Spleen (tissue), 11 donors: Measurements from ENCODE around the gene RBFOX1. TPM values are rescaled to one million over a fixed set of nuclear protein-coding genes. Genes with fewer than 3 reads are reported as not detected.

Source experiments
- DNase-seq: peaks from one replicate; pipeline ENCODE4 v3.0.0-alpha.2; 2020
- H3K27ac ChIP-seq, 8 donors: fragments of 200-600 bp; sonication (generic) in 7 of 8; 1 replicate in 4 of 8; 2 replicates in 4 of 8; pipeline versions ENCODE4 v1.5.0 to v1.8.0; 2016 to 2021; ENCODE audit warnings: inconsistent platforms in 4 of 8, mild to moderate bottlenecking in 4 of 8, moderate library complexity in 1 of 8
- H3K27me3 ChIP-seq, 7 donors: fragments of 200-600 bp; sonication (generic) in 6 of 7; replicated peaks in 1 of 7; 1 replicate in 4 of 7; 2 replicates in 3 of 7; pipeline versions ENCODE4 v1.5.0 to v1.8.0; 2016 to 2021; ENCODE audit warnings: inconsistent platforms in 3 of 7, mild to moderate bottlenecking in 1 of 7
- H3K36me3 ChIP-seq, 6 donors: fragments of 200-600 bp; sonication (generic) in 5 of 6; 1 replicate in 4 of 6; 2 replicates in 2 of 6; pipeline versions ENCODE4 v1.5.0 to v1.8.0; 2016 to 2021; ENCODE audit warnings: inconsistent platforms in 2 of 6
- H3K4me1 ChIP-seq, 6 donors: fragments of 200-600 bp; sonication (generic) in 5 of 6; 1 replicate in 3 of 6; 2 replicates in 3 of 6; pipeline versions ENCODE4 v1.5.0 to v1.8.0; 2016 to 2021; ENCODE audit warnings: inconsistent platforms in 3 of 6
- H3K4me3 ChIP-seq, 8 donors: fragments of 200-600 bp; sonication (generic) in 7 of 8; 1 replicate in 4 of 8; 2 replicates in 4 of 8; pipeline versions ENCODE4 v1.5.0 to v1.8.0; 2016 to 2021; ENCODE audit warnings: inconsistent platforms in 4 of 8, mild to moderate bottlenecking in 4 of 8, moderate library complexity in 2 of 8
- H3K9me3 ChIP-seq, 8 donors: fragments of 200-600 bp; sonication (generic) in 7 of 8; 1 replicate in 4 of 8; 2 replicates in 4 of 8; pipeline versions ENCODE4 v1.5.0 to v1.8.0; 2016 to 2021; ENCODE audit warnings: inconsistent platforms in 4 of 8
- POLR2A ChIP-seq, 3 donors: fragments of 450-650 bp; IDR thresholded peaks; one replicate each; pipeline ENCODE4 v1.5.1; 2017; ENCODE audit warnings: antibody characterized with exemption in 3 of 3, mild to moderate bottlenecking in 1 of 3
- POLR2AphosphoS5 ChIP-seq, 3 donors: sonication (generic); formaldehyde crosslinking; IDR thresholded peaks; one replicate each; pipeline ENCODE4 v1.5.1; 2017; ENCODE audit warnings: antibody characterized with exemption in 3 of 3
- WGBS, 5 donors: extraction: QIAGEN DNeasy Blood & Tissue Kit in 3 of 5; methylation state at CpG; one replicate each; pipeline versions ENCODE4 v1.1.5 to v1.1.7; 2013 to 2018; 5-methylcytosine and 5-hydroxymethylcytosine counted together
- intact Hi-C: fragments of 100-400 bp; cut with DNase I; formaldehyde crosslinking; loops from one replicate; pipeline ENCODE4 v1.15.0; 2023; ENCODE audit warnings: low total_unique reads
- polyA plus RNA-seq, 3 donors: library from polyadenylated mRNA; stranded (reverse); fragments of 200-250 nt; gene quantifications; one replicate each; pipeline ENCODE4 v1.2.1, GENCODE V29; 2013
- total RNA-seq, 7 donors: library from RNA; depleted of rRNA in 3 of 7; stranded (reverse); fragments of >200 nt in 3 of 7; fragmentation: NEBNext Ultra II Directional in 4 of 7; extraction: Animal tissue kit (Norgen Biotek cat#: 25700) in 4 of 7; gene quantifications; one replicate each; pipeline versions ENCODE4 v1.1.0 to v1.2.1, GENCODE V29; 2016 to 2021
- TF ChIP-seq, protein P1 (sequence below), 11 experiments: fragments of 200-600 bp in 7 of 11; fragments of 450-650 bp in 4 of 11; sonication (generic) in 4 of 11; IDR thresholded peaks in 8 of 11; conservative IDR thresholded peaks in 3 of 11; 1 replicate in 7 of 11; 2 replicates in 4 of 11; pipeline versions ENCODE4 v1.4.0 to v1.8.0; 2016 to 2021; ENCODE audit warnings: antibody characterized with exemption in 11 of 11, inconsistent platforms in 4 of 11, mild to moderate bottlenecking in 1 of 11
- donor health status: healthy with polysubstance abuse.
- donor health status: DM: no; HTN: no; CAD: no; lungs with moderate emphysema.
- donor health status: DM: no; HTN: no; CAD: no.
- donor health status: Bipolar disorder and iron deficiency.
- donor health status: healthy.
- donor health status: DM: no; HTN: no; CAD: no.
- donor health status: DM: yes; HTN: yes; CAD: no.

The RBFOX1 gene
- total and polyA plus RNA-seq, 10 donors = 0.07 to 0.13 TPM; not detected in 8

DNA sequence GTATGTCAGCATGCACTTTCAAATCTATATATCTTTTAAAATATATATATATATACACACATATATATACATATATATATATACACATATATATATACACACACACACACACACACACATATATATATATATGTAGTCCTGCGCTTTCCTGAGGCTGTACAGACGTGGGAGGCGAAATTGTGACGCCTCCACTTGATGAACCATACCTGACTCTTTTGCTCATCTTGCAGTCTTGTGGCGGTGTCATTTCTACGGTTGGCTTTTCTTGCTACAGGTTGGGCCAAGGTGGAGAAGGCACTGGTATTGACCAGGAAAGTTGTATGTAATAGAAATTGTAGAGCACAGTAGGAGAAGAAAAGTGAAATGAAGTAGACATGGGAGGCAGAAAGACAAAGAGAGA, 88.2 kb downstream of the RBFOX1 start:
- Histone ChIP-seq H3K27me3 (no peaks in the 10 kb centered on the region), H3K36me3 (no peaks in the 10 kb centered on the region), H3K27ac (no peak overlapping the region), H3K4me3 (no peak overlapping the region), H3K9me3 (peaks cover 0 to 8% (median 0%) of the 10 kb centered on the region in 8 donors), H3K4me1 (no peaks in the 10 kb centered on the region)
- DNase-seq = no peak
- TF ChIP-seq POLR2A (IDR thresholded peaks at IDR 0.05) (no peak), POLR2AphosphoS5 (IDR thresholded peaks at IDR 0.05) (no peak)
- TF ChIP-seq, protein P1, sequence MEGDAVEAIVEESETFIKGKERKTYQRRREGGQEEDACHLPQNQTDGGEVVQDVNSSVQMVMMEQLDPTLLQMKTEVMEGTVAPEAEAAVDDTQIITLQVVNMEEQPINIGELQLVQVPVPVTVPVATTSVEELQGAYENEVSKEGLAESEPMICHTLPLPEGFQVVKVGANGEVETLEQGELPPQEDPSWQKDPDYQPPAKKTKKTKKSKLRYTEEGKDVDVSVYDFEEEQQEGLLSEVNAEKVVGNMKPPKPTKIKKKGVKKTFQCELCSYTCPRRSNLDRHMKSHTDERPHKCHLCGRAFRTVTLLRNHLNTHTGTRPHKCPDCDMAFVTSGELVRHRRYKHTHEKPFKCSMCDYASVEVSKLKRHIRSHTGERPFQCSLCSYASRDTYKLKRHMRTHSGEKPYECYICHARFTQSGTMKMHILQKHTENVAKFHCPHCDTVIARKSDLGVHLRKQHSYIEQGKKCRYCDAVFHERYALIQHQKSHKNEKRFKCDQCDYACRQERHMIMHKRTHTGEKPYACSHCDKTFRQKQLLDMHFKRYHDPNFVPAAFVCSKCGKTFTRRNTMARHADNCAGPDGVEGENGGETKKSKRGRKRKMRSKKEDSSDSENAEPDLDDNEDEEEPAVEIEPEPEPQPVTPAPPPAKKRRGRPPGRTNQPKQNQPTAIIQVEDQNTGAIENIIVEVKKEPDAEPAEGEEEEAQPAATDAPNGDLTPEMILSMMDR (IDR thresholded peaks at IDR 0.05 in 8 of 11, conservative IDR thresholded peaks at IDR 0.05 in 3 of 11) = no peak
- 89 to 93% (median 90%) methylated on average over 6 of the region's 6 CpGs for WGBS, 5 donors
- intact Hi-C loops = no loop called here

DNA sequence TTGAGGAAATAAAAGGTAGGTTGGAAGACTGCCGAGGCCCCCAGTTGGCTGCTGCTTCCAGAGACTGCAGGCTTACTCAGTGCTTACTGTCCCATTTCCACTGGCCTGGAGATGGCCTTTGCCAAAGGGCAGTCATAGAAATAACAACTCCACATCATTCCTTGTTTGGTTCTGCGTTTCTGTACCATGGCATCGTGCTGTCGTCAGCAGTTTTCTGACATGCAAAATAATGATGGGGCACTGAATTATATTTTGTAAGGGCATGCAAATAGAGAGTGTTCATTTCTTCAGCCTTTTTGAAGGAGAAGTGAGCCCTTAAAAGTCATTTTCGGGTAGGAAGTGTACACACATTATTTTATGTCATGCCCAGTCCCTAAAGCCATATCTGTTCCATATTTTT, 88.9 kb downstream of the RBFOX1 start:
- no peak overlapping the region for H3K27ac ChIP-seq
- no peak for TF ChIP-seq POLR2A (IDR thresholded peaks at IDR 0.05)
- no peaks in the 10 kb centered on the region for H3K36me3 ChIP-seq
- no peak overlapping the region for H3K4me3 ChIP-seq
- 69 to 82% (median 75%) methylated on average over 5 of the region's 5 CpGs for WGBS, 5 donors
- peaks cover 0 to 15% (median 0%) of the 10 kb centered on the region in 8 donors for H3K9me3 ChIP-seq
- H3K4me1 ChIP-seq = no peaks in the 10 kb centered on the region
- DNase-seq = no peak
- no peaks in the 10 kb centered on the region for H3K27me3 ChIP-seq
- intact Hi-C loops = no loop called here

DNA sequence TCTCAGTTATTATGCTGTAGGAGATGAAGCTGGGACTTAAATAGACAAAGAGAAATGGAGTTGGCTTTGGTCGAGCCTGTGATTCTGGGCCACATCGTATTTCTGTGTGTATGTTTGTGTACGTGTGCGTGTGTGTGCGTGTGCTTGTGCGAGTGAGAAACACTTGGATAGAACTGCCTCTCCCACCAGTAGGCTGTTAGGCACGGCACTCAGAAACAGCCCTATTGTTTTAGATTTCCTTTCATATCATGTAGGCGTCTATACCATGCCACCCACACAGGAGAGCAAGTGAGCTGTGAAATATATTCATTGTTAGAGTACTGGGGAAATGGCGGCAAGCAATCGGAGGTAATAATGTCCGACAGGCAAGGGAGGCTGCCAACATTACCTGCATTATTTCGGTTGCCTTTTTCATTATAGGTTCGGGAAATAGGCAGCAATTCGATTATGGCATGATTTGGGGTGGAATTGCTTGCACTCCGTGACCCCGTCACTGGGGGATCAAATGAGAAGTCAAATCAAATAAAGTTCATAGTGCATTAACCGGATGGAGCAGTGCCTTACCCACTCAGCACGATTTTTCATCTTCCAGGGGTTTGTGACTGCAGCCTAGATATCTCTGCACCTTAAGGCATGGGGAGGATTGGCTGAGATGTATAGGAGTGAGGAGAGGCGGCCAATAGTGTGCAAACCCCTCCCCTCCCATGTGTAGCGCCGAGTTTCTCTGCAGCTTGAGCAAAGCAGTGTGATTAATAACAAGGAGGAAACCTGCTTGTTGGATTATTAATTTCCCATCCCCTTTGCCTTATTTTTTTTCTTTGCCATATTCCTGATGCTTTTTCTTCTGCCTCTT, 89.6 kb downstream of the RBFOX1 start:
- 77 to 86% (median 83%) methylated on average over 21 of the region's 21 CpGs for WGBS, 5 donors
- peaks cover 0 to 22% (median 0%) of the 10 kb centered on the region in 8 donors for H3K9me3 ChIP-seq
- H3K36me3 ChIP-seq = no peaks in the 10 kb centered on the region
- H3K4me3 ChIP-seq = no peak overlapping the region
- H3K4me1 ChIP-seq = no peaks in the 10 kb centered on the region
- intact Hi-C loops = no loop called here
- no peaks in the 10 kb centered on the region for H3K27me3 ChIP-seq
- TF ChIP-seq, protein P1 (IDR thresholded peaks at IDR 0.05 in 8 of 11, conservative IDR thresholded peaks at IDR 0.05 in 3 of 11) = no peak
- TF ChIP-seq POLR2A (IDR thresholded peaks at IDR 0.05) (no peak), POLR2AphosphoS5 (IDR thresholded peaks at IDR 0.05) (no peak)
- DNase-seq = no peak
- no peak overlapping the region for H3K27ac ChIP-seq

DNA sequence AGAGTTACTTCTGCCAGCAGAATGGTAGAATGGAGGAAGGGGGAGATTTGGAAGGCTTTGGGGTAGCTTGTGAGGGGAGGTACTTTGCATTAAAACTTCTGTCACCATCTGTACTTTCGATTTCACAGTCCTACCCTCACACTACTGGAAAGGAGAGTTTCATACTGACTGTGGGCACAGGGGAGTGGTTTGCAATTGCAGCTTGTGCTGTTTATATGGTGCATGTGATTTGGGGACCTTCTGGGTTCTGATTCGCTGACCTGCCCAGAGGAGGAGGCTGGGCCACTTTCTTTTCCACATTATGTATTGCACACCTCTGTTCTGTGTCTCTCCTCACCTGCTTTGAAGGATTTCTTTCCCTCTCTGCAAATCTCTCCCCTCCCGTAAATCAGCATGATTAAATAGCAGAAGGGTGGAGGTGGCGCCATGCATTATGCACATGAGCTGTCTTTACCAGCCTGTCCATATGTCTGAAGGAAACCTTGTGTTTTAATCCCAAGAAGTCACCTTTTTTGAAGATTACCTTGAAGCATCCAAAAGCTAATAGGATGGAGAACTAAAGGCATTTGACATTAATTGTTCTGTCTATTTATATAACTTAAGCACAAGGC, 90.9 kb downstream of the RBFOX1 start:
- TF ChIP-seq POLR2A (IDR thresholded peaks at IDR 0.05) = no peak
- TF ChIP-seq POLR2AphosphoS5 (IDR thresholded peaks at IDR 0.05) = no peak
- TF ChIP-seq, protein P1 (IDR thresholded peaks at IDR 0.05 in 8 of 11, conservative IDR thresholded peaks at IDR 0.05 in 3 of 11) = no peak
- Histone ChIP-seq H3K27ac (no peak overlapping the region), H3K36me3 (no peaks in the 10 kb centered on the region), H3K9me3 (peaks cover 0 to 14% (median 0%) of the 10 kb centered on the region in 8 donors), H3K4me1 (no peaks in the 10 kb centered on the region), H3K27me3 (no peaks in the 10 kb centered on the region), H3K4me3 (no peak overlapping the region)
- DNase-seq = no peak
- intact Hi-C loops = no loop called here
- 56 to 77% (median 65%) methylated on average over 4 of the region's 4 CpGs for WGBS, 5 donors
